ENCODE results near the gene NINJ1.
"Not testable (repeated sequence)": the region's sequence is repeated elsewhere in the genome, so short reads cannot be mapped to it uniquely, and the experiment has no call there.

Gene NINJ1

DNA sequence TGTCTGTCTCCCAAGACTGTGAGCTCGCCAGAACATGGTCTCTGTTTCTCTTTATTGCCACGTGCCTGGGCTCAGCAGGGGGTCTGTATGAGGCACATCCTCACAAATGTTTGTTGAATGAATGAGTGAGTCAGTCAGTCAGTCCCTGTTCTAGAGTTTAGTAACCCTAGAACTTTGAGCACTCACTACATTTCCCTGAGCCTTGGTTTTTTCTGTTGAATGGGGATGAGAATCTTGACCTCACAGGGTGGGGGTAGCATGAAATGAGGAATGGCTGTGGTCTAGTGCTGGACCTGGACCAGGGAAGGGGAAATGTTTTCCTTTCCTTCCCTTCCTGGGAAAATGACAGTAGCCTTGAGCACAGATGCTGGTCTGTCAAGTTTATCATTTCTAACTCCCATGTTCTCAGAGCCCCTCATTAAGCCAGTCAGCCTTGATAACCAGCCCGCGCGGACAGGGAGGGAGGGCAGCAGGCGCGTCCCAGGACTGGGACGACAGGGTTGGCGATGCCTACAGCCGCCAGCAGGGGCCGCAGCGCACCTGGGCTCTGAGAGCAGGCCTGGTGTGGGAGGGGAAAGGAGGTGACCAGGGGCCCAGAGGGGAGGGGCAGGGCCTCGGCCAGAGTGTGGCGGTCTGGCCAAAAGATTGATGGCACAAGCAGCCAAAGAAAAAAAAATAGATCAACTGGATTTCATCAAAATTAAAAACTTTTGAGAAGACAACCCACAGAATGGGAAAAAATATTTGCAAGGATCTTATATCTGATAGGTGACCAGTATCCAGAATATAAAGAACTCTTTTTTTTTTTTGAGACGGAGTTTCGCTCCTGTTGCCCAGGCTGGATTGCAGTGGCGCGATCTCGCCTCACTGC is 25.8 kb upstream of the NINJ1 start:
- no peak for DNase-seq (ENCODE audit: low read depth)

- no peak for DNase-seq (ENCODE audit: low read depth)
Measured at GRCh38 chr9:93156475-93157008, 22.5 kb upstream of the NINJ1 start.

- DNase-seq (ENCODE audit: low read depth) = no peak
Measured at GRCh38 chr9:93155716-93156474, 21.8 kb upstream of the NINJ1 start.

- no peak for DNase-seq (ENCODE audit: low read depth)
Measured at GRCh38 chr9:93154293-93154903, 20.3 kb upstream of the NINJ1 start.

- no peak for DNase-seq (ENCODE audit: low read depth)
Measured at GRCh38 chr9:93151097-93151784, 17.2 kb upstream of the NINJ1 start.

- no peak for DNase-seq (ENCODE audit: low read depth)
Measured at GRCh38 chr9:93149361-93149760, 15.3 kb upstream of the NINJ1 start.

GRCh38 chr9:93148721-93149120 is 14.7 kb upstream of the NINJ1 start:
- DNase-seq (ENCODE audit: low read depth) = no peak

- DNase-seq (ENCODE audit: low read depth) = no peak
Measured at GRCh38 chr9:93147632-93148031, 13.6 kb upstream of the NINJ1 start.

DNA sequence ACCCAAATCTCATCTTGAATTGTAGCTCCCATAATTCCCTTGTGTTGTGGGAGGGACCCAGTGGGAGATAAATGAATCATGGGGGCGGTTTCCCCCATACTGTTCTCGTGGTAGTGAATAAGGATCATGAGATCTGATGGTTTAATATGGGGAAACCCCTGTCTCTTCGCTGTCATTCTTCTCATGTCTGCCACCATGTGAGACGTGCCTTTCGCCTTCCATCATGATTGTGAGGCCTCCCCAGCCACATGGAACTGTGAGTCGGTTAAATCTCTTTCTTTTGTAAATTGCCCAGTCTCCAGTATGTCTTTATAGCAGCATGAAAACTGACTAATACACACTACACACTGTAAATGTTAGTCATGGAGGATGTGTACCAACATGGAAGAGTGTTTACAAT is 12.6 kb upstream of the NINJ1 start:
- not testable (repeated sequence) for DNase-seq (ENCODE audit: low read depth)

- DNase-seq (ENCODE audit: low read depth) = peak; percentile 58
Measured at GRCh38 chr9:93143830-93144530, 9.9 kb upstream of the NINJ1 start.

- no peak for DNase-seq (ENCODE audit: low read depth)
Measured at GRCh38 chr9:93141771-93142483, 7.9 kb upstream of the NINJ1 start.

DNA sequence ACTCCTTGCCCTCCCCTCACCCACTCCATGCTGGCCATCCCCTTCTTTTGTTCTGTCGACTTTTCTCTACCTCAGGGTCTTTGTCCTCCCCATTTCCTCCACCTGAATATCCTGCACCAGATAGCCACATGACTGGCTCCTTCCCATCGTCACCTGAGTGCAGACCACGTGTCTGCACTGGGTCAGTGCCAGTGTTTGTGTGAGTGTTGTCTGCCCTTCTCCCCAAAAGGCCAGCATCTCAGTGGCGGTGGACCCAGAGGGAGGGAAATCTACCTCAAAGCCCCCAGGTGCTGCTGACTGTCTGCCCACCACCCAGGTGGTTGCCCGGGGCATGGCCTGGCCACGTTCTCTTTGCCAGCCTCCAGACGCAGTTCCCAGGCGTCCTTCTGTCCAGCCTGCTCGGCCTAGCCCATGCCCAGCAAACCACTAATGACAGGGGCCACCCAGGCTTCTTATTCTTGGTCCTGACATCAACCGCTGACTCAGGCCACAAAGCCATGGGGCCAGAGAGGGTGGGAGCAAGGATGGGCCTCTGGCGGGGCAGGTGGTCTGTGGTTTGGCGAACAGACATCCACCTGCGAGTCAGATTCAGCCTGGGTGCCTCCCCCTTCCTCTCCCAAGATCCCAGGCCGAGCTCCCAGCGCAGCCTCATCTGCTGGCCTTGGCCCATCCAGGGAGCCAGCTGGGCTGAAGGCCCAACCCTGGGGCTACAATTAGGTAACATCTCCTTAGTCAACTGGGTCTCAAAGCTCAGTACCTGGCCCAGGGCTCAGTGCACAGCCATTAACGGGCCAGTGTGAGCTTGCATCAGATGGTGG is 5.5 kb upstream of the NINJ1 start:
- no peak for DNase-seq (ENCODE audit: low read depth)

GRCh38 chr9:93138171-93138764 is 4.2 kb upstream of the NINJ1 start:
- no peak for DNase-seq (ENCODE audit: low read depth)

DNA sequence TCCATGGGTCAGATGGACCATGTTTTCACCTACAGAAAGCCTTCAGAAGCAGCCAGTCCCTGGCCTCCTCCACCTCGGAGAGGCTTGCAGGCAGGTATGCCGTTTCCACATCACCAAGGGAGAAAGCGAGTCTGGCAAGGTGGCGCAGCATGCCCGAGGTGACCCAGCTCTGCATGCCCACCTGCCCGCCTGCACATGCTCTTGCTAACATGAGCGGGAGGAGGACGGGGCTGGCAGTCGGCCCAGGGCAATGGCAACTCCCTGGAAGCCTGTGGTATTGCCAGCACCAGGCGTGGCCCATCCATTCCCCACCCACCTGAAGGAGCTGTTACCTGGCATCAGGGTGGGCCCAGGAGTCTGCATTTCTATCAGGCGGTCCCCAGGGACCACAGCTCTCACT is 3.3 kb upstream of the NINJ1 start:
- no peak for DNase-seq (ENCODE audit: low read depth)

DNA sequence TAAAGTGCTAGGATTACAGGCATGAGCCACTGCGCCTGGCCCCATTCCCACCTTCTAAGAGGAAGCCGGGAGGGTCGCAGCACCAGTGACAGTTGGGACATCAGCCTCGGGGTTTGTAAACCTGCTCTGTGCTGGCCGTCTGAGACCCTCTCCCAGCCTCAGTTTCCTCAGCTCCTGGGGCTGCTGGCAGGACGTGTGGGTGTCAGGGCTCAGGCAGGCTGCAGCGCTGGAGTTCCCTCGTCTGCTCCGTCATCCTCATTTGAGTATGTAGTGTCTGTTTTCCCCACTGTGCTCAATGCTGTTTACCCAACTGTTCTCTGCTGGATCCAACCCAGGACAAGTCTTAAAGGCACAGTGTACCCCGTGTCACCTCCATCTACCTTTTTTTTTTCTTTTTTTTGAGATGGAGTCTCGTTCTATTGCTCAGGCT is 2.0 kb upstream of the NINJ1 start:
- no peak for DNase-seq (ENCODE audit: low read depth)

DNA sequence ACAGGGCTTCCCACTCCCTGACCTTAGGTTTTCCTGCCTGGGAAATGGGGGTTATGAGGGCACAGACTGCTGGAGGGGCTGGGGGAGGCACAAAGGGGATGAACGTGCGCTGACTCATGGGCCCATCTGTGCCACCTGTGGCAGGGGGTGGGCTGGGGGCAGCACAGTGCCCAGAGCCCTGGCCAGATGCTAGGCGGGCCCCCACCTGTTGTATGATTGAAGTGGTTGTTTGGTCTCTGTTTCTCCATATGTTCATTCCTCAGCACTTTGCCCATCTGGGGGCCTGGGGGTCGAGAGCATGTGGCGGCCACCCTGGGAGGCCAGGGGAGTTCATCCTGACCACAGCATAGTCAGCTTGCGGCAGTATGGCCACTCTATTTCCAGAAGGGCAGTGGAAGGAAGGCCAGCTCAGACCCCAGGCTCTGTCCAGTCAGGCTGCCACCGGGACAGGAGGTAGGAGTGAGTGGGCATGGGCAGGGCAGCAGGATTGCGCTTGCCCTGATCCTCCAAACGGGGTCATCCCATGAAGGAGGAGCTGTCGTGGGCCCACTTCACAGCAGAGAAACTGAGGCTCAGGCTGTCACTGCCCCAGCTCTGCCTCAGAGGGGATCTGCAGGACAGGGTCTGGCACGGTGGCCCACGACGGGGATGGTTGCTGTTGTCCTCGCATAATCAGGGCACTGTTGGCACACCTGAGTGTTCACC is 841 bp upstream of the NINJ1 start:
- no peak for DNase-seq (ENCODE audit: low read depth)

- DNase-seq (ENCODE audit: low read depth) = no peak
Measured at GRCh38 chr9:93133681-93134014, 403 bp downstream of the NINJ1 start.

- peak; percentile 66 for DNase-seq (ENCODE audit: low read depth)
Measured at GRCh38 chr9:93132946-93133680, 938 bp downstream of the NINJ1 start.

Data from T-helper 22 cell (primary cell).